H9 (cell line): Measurements from ENCODE around the gene EML1. TPM values are rescaled to one million over a fixed set of nuclear protein-coding genes. Genes with fewer than 3 reads are reported as not detected.

Experiments used
- DNase-seq: peaks from one replicate; pipeline ENCODE4 v3.0.0-alpha.2; 2017
- H2AFZ ChIP-seq: one replicate; pipeline ENCODE4 v1.6.1; 2013; ENCODE audit warnings: mild to moderate bottlenecking, low read length, control low read depth, moderate library complexity
- H2AK5ac ChIP-seq: 2 replicates; pipeline ENCODE4 v1.6.1; 2013; ENCODE audit warnings: low read length, control low read depth, mixed read lengths; ENCODE audit not compliant: insufficient read length
- H2BK120ac ChIP-seq: one replicate; pipeline ENCODE4 v1.6.1; 2013; ENCODE audit warnings: low read depth, mild to moderate bottlenecking, low read length, control low read depth, inconsistent platforms; ENCODE audit not compliant: poor library complexity, severe bottlenecking
- H2BK12ac ChIP-seq: 2 replicates; pipeline ENCODE4 v1.6.1; 2013; ENCODE audit warnings: low read length, control low read depth, mixed read lengths, low read depth; ENCODE audit not compliant: insufficient read length
- H2BK15ac ChIP-seq: 2 replicates; pipeline ENCODE4 v1.6.1; 2013; ENCODE audit warnings: low read depth, low read length, control low read depth
- H2BK20ac ChIP-seq: one replicate; pipeline ENCODE4 v1.6.1; 2013; ENCODE audit warnings: low read depth, mild to moderate bottlenecking, low read length, control low read depth, inconsistent platforms; ENCODE audit not compliant: poor library complexity, severe bottlenecking
- H2BK5ac ChIP-seq: 2 replicates; pipeline ENCODE4 v1.6.1; 2013; ENCODE audit warnings: low read length, control low read depth, mixed read lengths; ENCODE audit not compliant: insufficient read length
- H3K14ac ChIP-seq: 2 replicates; pipeline ENCODE4 v1.6.1; 2013; ENCODE audit warnings: low read length, control low read depth; ENCODE audit not compliant: insufficient read depth
- H3K18ac ChIP-seq: 2 replicates; pipeline ENCODE4 v1.6.1; 2013; ENCODE audit warnings: low read depth, mild to moderate bottlenecking, mixed read lengths, low read length, control low read depth; ENCODE audit not compliant: insufficient read length
- H3K23ac ChIP-seq: 2 replicates; pipeline ENCODE4 v1.6.1; 2013; ENCODE audit warnings: low read length, control low read depth, mixed read lengths, low read depth; ENCODE audit not compliant: insufficient read length
- H3K23me2 ChIP-seq: 2 replicates; pipeline ENCODE4 v1.6.1; 2013; ENCODE audit warnings: low read depth, mild to moderate bottlenecking, mixed read lengths, low read length, control low read depth; ENCODE audit not compliant: insufficient read length, poor library complexity, severe bottlenecking
- H3K27ac ChIP-seq: 2 replicates; pipeline ENCODE4 v1.5.1; 2013; ENCODE audit warnings: low read length, control low read depth, mixed read lengths, low read depth; ENCODE audit not compliant: insufficient read length
- H3K27me3 ChIP-seq: 2 replicates; pipeline ENCODE4 v1.6.1; 2013; ENCODE audit warnings: low read length, control low read depth, inconsistent platforms; ENCODE audit not compliant: insufficient read depth
- H3K4ac ChIP-seq: 2 replicates; pipeline ENCODE4 v1.6.1; 2013; ENCODE audit warnings: low read depth, mild to moderate bottlenecking, control low read depth, inconsistent platforms, low read length, moderate library complexity
- H3K4me1 ChIP-seq: 2 replicates; pipeline ENCODE4 v1.6.1; 2013; ENCODE audit warnings: low read length, control low read depth, inconsistent platforms; ENCODE audit not compliant: insufficient read depth
- H3K4me2 ChIP-seq: 2 replicates; pipeline ENCODE4 v1.6.1; 2013; ENCODE audit warnings: low read length, control low read depth, mixed read lengths; ENCODE audit not compliant: insufficient read length, insufficient read depth
- H3K56ac ChIP-seq: 2 replicates; pipeline ENCODE4 v1.6.1; 2013; ENCODE audit warnings: low read depth, mild to moderate bottlenecking, mixed read lengths, low read length, control low read depth; ENCODE audit not compliant: insufficient read length
- H3K79me1 ChIP-seq: 2 replicates; pipeline ENCODE4 v1.6.1; 2013; ENCODE audit warnings: low read depth, mild to moderate bottlenecking, moderate library complexity, low read length, control low read depth, inconsistent platforms; ENCODE audit not compliant: insufficient read depth, poor library complexity, severe bottlenecking
- H3K79me2 ChIP-seq: 2 replicates; pipeline ENCODE4 v1.6.1; 2013; ENCODE audit warnings: low read length, control low read depth, inconsistent platforms; ENCODE audit not compliant: insufficient read depth
- H3K9ac ChIP-seq: 2 replicates; pipeline ENCODE4 v1.6.1; 2013; ENCODE audit warnings: low read length, control low read depth, mixed read lengths; ENCODE audit not compliant: insufficient read length; ENCODE audit errors: extremely low read depth
- H3K9me3 ChIP-seq: one replicate; pipeline ENCODE4 v1.6.1; 2013; ENCODE audit warnings: low read depth, low read length, inconsistent platforms; ENCODE audit not compliant: control insufficient read depth
- H3T11ph ChIP-seq: one replicate; pipeline ENCODE4 v1.6.1; 2013; ENCODE audit warnings: mild to moderate bottlenecking, low read length, control low read depth, inconsistent platforms
- H4K20me1 ChIP-seq: one replicate; pipeline ENCODE4 v1.6.1; 2013; ENCODE audit not compliant: control insufficient read depth, insufficient read length, insufficient read depth
- H4K5ac ChIP-seq: 2 replicates; pipeline ENCODE4 v1.6.1; 2013; ENCODE audit warnings: low read depth, mild to moderate bottlenecking, mixed read lengths, low read length, control low read depth; ENCODE audit not compliant: insufficient read length
- H4K8ac ChIP-seq: replicated peaks from 2 replicates; pipeline ENCODE4 v1.6.1; 2013; ENCODE audit warnings: low read length, control low read depth, mixed read lengths, low read depth; ENCODE audit not compliant: insufficient read length
- H4K91ac ChIP-seq: 2 replicates; pipeline ENCODE4 v1.6.1; 2013; ENCODE audit warnings: low read depth, mild to moderate bottlenecking, moderate library complexity, mixed read lengths, low read length, control low read depth; ENCODE audit not compliant: insufficient read length
- H3K27ac Mint-ChIP-seq, 3 experiments: 2 replicates in 2 of 3; 3 replicates in 1 of 3; pipeline ENCODE4 v1.8.0; 2020 to 2021; ENCODE audit warnings: mixed read lengths in 3 of 3, mild to moderate bottlenecking in 1 of 3, moderate library complexity in 1 of 3
- H3K27me3 Mint-ChIP-seq: 2 replicates; pipeline ENCODE4 v1.8.0; 2021; ENCODE audit warnings: low read depth, mild to moderate bottlenecking, moderate library complexity, mixed read lengths
- H3K36me3 Mint-ChIP-seq, 3 experiments: 2 replicates in 2 of 3; 3 replicates in 1 of 3; pipeline ENCODE4 v1.8.0; 2020 to 2021; ENCODE audit warnings: low read depth in 3 of 3, mixed read lengths in 3 of 3; ENCODE audit not compliant: insufficient read depth in 1 of 3
- H3K4me1 Mint-ChIP-seq, 2 experiments: 2 replicates each; pipeline ENCODE4 v1.8.0; 2020; ENCODE audit warnings: mixed read lengths in 2 of 2
- H3K4me3 Mint-ChIP-seq, 2 experiments: 2 replicates in 1 of 2; 3 replicates in 1 of 2; pipeline ENCODE4 v1.8.0; 2020 to 2021; ENCODE audit warnings: mild to moderate bottlenecking in 2 of 2, mixed read lengths in 2 of 2, moderate library complexity in 1 of 2
- H3K9me3 Mint-ChIP-seq, 2 experiments: 2 replicates in 1 of 2; 3 replicates in 1 of 2; pipeline ENCODE4 v1.8.0; 2020; ENCODE audit warnings: mild to moderate bottlenecking in 2 of 2, mixed read lengths in 2 of 2, moderate library complexity in 1 of 2
- WGBS: extraction: QIAGEN DNeasy Blood & Tissue Kit; methylation state at CpG from one replicate; pipeline ENCODE4 v1.1.7; 2013; ENCODE audit warnings: missing lambda C conversion rate, low lambda C conversion rate, mixed read lengths; ENCODE audit not compliant: insufficient read length; ENCODE audit errors: extremely low coverage; 5-methylcytosine and 5-hydroxymethylcytosine counted together
- total RNA-seq: library from RNA; stranded (reverse); gene quantifications from 2 replicates; pipeline ENCODE4 v1.2.1, GENCODE V29; 2021
- TF ChIP-seq, protein P1 (sequence below): fragments of 200-600 bp; sonication (generic); conservative IDR thresholded peaks from 3 replicates; pipeline ENCODE4 v1.8.0; 2021; ENCODE audit warnings: antibody characterized with exemption, mild to moderate bottlenecking

EML1 gene
- total RNA-seq, 1 experiment from 2014 or later = 16.7 TPM

DNA sequence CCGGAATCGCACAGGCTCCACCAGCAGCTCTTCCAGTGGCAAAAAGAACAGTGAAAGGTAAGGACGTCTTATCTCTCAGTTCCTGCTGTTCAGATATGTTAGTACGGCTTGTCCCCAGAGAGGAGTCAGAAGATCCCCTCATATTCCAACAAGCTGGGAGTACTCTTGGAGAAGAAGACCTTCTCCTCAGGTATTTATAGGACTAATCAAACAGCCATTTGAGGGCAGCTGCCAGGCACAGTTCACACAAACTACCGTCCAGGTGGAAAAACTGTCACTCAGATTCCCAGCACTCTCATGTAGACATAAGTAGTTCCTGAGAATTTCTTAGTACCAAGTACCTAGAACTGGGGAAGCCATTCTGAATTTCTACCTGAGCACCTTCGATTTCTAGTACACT, 85.3 kb downstream of the EML1 start:
- Histone ChIP-seq H4K20me1 (no peaks in the 10 kb centered on the region), H3K27ac (no peak overlapping the region)
- no CpG with 5 or more reads among the region's 6 CpGs for WGBS

More for the DNA sequence above, 85.3 kb downstream of the EML1 start:
- Histone ChIP-seq H3K18ac (no peak overlapping the region), H2BK5ac (no peak overlapping the region), H2BK20ac (no peak overlapping the region), H4K5ac (no peak overlapping the region), H3K79me1 (no peaks in the 10 kb centered on the region), H3K9ac (no peak overlapping the region), H3K56ac (no peak overlapping the region), H2BK12ac (no peak overlapping the region), H3K23me2 (no peaks in the 10 kb centered on the region), H3K23ac (no peak overlapping the region), H3K4me2 (no peak overlapping the region), H2AFZ (no peak overlapping the region), H4K8ac (no peak overlapping the region), H2BK15ac (no peak overlapping the region; the same call in 1 of the 2 replicates), H2AK5ac (no peak overlapping the region), H3K4ac (no peak overlapping the region), H4K91ac (no peak overlapping the region), H3K4me1 (no peaks in the 10 kb centered on the region), H3K14ac (no peak overlapping the region), H2BK120ac (no peak overlapping the region), H3K27me3 (no peaks in the 10 kb centered on the region), H3T11ph (no peak overlapping the region), H3K9me3 (no peaks in the 10 kb centered on the region), H3K79me2 (no peaks in the 10 kb centered on the region)
- TF ChIP-seq, protein P1, sequence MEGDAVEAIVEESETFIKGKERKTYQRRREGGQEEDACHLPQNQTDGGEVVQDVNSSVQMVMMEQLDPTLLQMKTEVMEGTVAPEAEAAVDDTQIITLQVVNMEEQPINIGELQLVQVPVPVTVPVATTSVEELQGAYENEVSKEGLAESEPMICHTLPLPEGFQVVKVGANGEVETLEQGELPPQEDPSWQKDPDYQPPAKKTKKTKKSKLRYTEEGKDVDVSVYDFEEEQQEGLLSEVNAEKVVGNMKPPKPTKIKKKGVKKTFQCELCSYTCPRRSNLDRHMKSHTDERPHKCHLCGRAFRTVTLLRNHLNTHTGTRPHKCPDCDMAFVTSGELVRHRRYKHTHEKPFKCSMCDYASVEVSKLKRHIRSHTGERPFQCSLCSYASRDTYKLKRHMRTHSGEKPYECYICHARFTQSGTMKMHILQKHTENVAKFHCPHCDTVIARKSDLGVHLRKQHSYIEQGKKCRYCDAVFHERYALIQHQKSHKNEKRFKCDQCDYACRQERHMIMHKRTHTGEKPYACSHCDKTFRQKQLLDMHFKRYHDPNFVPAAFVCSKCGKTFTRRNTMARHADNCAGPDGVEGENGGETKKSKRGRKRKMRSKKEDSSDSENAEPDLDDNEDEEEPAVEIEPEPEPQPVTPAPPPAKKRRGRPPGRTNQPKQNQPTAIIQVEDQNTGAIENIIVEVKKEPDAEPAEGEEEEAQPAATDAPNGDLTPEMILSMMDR = no peak
- H3K4me1 Mint-ChIP-seq = peaks cover 49 to 55% of the 10 kb centered on the region in 2 experiments
- H3K4me3 Mint-ChIP-seq = no peak overlapping the region
- no peak for DNase-seq
- no peak overlapping the region for H3K27ac Mint-ChIP-seq
- H3K36me3 Mint-ChIP-seq = no peaks in the 10 kb centered on the region; a peak in 2 of 7 replicates
- no peaks in the 10 kb centered on the region for H3K9me3 Mint-ChIP-seq
- peaks cover 17% of the 10 kb centered on the region for H3K27me3 Mint-ChIP-seq
